Fibroblast of the aortic adventitia (primary cell): ENCODE measurements around the gene PTPA. TPM values are rescaled to one million over a fixed set of nuclear protein-coding genes. Genes with fewer than 3 reads are reported as not detected.

Experiments
- DNase-seq: peaks from one replicate; pipeline ENCODE4 v3.0.0-alpha.2; 2010; ENCODE audit warnings: low read depth
- H3K4me3 ChIP-seq: 2 replicates; pipeline ENCODE4 v1.5.1; 2011; ENCODE audit warnings: low read depth, mild to moderate bottlenecking, control low read depth, low read length, moderate library complexity
- total RNA-seq: library from RNA; depleted of rRNA; stranded (reverse); fragments of >200 nt; gene quantifications from 2 replicates; pipeline ENCODE4 v1.2.3, GENCODE V29; 2012; ENCODE audit warnings: low replicate concordance
- TF ChIP-seq, protein P1 (sequence below): IDR thresholded peaks from 2 replicates; pipeline ENCODE4 v1.5.1; 2011; ENCODE audit warnings: mild to moderate bottlenecking, low read length, control low read depth, inconsistent platforms; ENCODE audit not compliant: insufficient read depth

Gene PTPA
- total RNA-seq, 1 donor, result 91.5 TPM

DNA sequence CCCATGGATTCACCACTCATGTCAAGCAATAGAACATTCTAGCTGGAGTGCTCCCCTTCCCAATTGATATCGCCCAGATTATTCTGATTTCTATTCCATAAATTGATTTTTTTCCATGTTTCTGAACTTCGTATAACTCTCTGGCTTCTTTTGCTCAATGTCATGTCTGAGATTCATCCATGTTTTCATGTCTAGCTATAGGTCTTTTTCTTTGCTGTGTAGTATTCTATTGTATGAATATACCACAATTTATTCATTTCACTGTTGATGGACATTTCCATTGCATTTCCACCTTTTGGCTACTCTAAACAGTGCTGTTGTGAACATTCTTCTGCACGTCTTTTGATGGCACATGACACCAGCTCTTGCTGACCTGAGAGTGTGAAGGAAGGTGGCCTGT is 19.6 kb downstream of the PTPA start:
- TF ChIP-seq, protein P1, sequence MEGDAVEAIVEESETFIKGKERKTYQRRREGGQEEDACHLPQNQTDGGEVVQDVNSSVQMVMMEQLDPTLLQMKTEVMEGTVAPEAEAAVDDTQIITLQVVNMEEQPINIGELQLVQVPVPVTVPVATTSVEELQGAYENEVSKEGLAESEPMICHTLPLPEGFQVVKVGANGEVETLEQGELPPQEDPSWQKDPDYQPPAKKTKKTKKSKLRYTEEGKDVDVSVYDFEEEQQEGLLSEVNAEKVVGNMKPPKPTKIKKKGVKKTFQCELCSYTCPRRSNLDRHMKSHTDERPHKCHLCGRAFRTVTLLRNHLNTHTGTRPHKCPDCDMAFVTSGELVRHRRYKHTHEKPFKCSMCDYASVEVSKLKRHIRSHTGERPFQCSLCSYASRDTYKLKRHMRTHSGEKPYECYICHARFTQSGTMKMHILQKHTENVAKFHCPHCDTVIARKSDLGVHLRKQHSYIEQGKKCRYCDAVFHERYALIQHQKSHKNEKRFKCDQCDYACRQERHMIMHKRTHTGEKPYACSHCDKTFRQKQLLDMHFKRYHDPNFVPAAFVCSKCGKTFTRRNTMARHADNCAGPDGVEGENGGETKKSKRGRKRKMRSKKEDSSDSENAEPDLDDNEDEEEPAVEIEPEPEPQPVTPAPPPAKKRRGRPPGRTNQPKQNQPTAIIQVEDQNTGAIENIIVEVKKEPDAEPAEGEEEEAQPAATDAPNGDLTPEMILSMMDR, result no peak
- no peak for DNase-seq
- no peak overlapping the region for H3K4me3 ChIP-seq

DNA sequence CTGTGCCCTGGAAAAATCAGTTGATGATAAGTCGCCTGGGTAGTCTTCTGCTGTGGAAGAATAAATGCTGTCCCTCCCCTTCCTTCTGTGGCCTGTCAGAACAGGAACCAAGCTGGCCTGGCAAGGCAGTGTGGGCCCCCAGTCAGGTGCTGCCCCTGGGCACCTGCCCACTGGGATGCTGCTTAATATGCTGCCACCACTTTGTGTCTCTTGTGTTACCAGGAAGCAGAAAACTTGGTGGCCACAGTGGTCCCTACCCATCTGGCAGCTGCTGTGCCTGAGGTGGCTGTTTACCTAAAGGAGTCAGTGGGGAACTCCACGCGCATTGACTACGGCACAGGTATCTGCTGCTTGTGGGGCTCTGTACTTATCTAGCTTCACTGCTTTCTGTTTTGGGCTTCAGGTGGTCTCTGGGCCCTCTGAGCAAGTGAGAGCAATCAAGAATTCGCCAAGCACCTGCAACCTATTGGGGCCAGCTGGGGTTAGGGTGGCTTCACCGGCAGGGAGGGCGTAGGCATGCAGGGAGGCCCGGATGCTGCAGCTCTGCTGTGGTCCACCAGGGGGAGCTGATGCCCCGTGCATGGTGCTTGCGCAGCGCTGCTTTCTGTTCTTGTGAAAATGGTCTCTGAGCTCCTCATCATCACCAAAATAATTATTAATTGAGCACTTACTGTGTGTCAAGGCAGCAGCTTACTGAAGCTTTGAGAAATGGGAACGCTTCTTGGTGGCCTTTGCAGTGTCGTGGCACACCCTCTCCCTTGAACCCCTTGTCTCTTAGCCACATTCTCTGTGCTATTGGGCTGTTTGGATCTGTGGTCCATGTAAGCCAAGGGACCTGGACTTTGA is 20.3 kb downstream of the PTPA start:
- H3K4me3 ChIP-seq, result no peak overlapping the region
- TF ChIP-seq, protein P1, result peak; percentile 99
- DNase-seq, result peak; percentile 73

DNA sequence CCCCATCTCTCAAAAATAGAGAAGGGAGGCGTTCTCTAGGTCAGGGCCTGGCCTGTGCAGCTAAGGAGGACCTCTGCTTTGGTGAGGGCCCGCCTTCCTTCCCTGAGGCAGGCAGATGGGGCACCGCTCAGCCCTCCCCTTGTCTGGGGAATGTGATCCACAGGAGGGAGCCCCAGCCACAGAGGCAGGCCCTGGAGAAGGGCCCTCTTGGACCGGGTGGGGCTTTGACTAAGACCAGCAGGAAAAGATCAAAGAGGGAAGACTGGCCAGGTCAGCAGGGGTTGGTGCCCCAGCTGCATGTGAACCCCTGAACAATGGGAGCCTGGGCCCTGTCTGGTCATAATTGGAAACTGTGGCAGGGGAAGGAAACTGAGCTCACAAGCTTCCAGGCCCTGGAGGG is 21.9 kb downstream of the PTPA start:
- TF ChIP-seq, protein P1, result no peak
- no peak overlapping the region for H3K4me3 ChIP-seq
- no peak for DNase-seq

DNA sequence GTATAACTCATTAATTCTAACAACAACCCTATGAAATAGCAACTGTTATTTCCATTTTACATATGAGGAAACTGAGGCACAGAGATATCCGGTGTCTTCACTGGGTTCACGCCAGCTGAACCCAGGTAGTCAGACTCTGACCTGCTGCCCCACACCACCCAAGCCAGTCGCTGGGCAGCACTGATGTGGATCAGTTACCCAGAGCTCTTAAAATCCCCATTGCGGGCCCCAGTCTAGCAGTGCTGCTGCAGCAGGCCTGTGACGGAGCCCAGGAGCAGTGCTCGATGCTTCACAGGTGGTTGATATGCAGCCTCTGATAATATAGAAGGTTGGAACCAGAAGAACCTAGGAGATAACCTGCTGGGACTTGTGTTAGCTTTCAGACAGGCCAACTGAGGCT is 24.3 kb downstream of the PTPA start:
- no peak for DNase-seq
- TF ChIP-seq, protein P1, result no peak
- H3K4me3 ChIP-seq, result no peak overlapping the region

DNA sequence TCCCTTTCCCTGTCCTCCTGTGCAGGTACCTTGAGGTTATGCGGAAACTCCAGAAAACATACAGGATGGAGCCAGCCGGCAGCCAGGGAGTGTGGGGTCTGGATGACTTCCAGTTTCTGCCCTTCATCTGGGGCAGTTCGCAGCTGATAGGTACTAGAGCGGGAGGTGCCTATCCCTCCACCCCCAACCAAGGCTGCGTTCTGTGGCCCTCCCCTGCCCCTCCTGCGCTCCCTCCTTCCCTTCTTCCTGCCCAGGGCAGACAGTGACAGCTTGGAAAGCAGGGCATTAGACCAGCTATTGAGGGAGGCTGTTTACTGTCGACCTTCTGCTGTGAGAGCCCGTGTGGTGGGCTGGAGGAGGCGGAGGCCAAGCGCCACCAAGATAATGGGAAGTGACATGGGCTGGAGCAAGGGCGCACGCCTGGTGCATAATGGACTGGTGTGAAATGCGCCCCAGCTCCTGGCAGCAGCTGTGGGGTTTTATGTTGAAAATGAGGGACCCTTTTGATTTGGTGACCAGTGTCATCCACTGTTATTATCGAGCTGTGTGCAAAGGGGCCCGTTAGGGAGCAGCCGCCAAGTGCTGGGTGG is 25.3 kb downstream of the PTPA start:
- no peak overlapping the region for H3K4me3 ChIP-seq
- no peak for DNase-seq
- TF ChIP-seq, protein P1, result no peak

DNA sequence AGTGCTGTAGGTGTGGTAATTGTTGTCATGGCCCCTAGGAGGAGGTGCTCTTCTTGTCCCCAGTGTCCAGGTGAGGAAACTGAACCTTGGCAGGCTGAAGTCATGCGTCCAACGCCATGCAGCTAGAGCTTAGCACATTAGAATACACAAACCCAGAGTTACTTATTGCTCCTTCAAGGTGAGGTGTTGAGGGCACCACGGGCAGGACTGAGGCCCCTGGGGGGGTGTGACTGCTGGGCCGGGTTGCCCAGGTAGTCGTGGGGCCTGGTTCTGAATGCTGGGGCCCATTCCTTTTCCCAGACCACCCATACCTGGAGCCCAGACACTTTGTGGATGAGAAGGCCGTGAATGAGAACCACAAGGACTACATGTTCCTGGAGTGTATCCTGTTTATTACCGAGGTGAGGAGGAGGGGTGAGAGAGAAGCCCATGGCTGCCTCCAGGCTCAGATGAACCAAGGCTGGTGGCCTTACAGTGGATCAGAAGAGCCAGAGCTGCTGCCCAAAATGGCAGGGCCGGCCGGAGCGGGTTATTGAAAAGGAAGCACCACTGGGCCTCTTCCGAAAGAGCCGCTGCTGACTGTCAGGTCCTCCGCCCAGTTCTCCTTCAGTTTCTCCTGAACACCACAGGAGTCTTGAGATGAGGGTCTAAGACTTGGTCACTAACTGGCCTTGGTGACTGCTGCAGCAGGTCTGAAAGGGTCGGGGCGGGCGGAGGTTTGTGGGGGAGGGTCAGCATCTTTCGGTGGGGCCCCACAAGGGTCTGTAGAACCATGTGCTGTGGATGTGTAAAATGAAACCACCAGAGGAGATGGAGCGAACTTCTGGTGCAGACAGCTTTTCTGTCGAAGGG is 26.3 kb downstream of the PTPA start:
- DNase-seq, result no peak
- TF ChIP-seq, protein P1, result no peak
- no peak overlapping the region for H3K4me3 ChIP-seq
